Astrocyte of the spinal cord (primary cell): ENCODE data around the gene PCBP3.
A peak's percentile ranks its signal among the peaks of the same experiment; 100 is the strongest.

Experiments used
- DNase-seq: peaks from one replicate; pipeline ENCODE4 v3.0.0; 2011; ENCODE audit warnings: low read depth, low spot score
- H3K4me3 ChIP-seq: 2 replicates; pipeline ENCODE4 v1.5.1; 2011; ENCODE audit warnings: low read depth, mild to moderate bottlenecking, low read length, moderate library complexity
- CTCF ChIP-seq: IDR thresholded peaks from 2 replicates; pipeline ENCODE4 v1.5.1; 2012; ENCODE audit warnings: low read depth, mild to moderate bottlenecking, low read length, inconsistent platforms
- in situ Hi-C: cut with HindIII; loops from 2 replicates; pipeline ENCODE4 v1.10.0; 2017; ENCODE audit warnings: low sequenced_read_pairs

Gene PCBP3

GRCh38 chr21:45643021-45643980 is at the start of gene PCBP3:
TSS of gene PCBP3 (plus strand) at chr21:45643725. CDS start at chr21:45850086, 206,361 bp downstream.
- no peak for TF ChIP-seq CTCF
- in situ Hi-C loops, result no loop called here
- H3K4me3 ChIP-seq, result peak within 1 kb of the TSS; percentile 56
- DNase-seq, result peak; percentile 97

- no peak for TF ChIP-seq CTCF
- H3K4me3 ChIP-seq, result no peak overlapping the region
- in situ Hi-C loops, result no loop called here
- DNase-seq, result no peak
Measured at GRCh38 chr21:45594721-45595489, 48.6 kb upstream of the PCBP3 start.

- no peak for DNase-seq
- in situ Hi-C loops, result no loop called here
- no peak for TF ChIP-seq CTCF
- H3K4me3 ChIP-seq, result no peak overlapping the region
Measured at GRCh38 chr21:45595574-45596295, 47.8 kb upstream of the PCBP3 start.

GRCh38 chr21:45596704-45597318 is 46.7 kb upstream of the PCBP3 start:
- H3K4me3 ChIP-seq, result no peak overlapping the region
- in situ Hi-C loops, result no loop called here
- peak; percentile 94 for TF ChIP-seq CTCF
- DNase-seq, result peak; percentile 32

- DNase-seq, result no peak
- in situ Hi-C loops, result no loop called here
- H3K4me3 ChIP-seq, result no peak overlapping the region
- no peak for TF ChIP-seq CTCF
Measured at GRCh38 chr21:45598109-45598508, 45.4 kb upstream of the PCBP3 start.

GRCh38 chr21:45598666-45599065 is 44.9 kb upstream of the PCBP3 start:
- DNase-seq, result no peak
- in situ Hi-C loops, result no loop called here
- H3K4me3 ChIP-seq, result no peak overlapping the region
- TF ChIP-seq CTCF, result no peak
